GM12878 (cell line): ENCODE data around the gene MAGI2. TPM values are rescaled to one million over a fixed set of nuclear protein-coding genes. Genes with fewer than 3 reads are reported as not detected.

Experiments used
- ATAC-seq: fragments of 200-7000 bp; cut with Tn5 transposase; 3 replicates; pipeline ENCODE4 v1.9.1; 2020; ENCODE audit warnings: mild to moderate bottlenecking, moderate library complexity
- BruUV-seq: library from RNA; stranded (reverse); fragments of 400-500 nt; replicated peaks from 2 replicates; lab custom pipeline; 2021; lab: Mats Ljungman, UMichigan
- CTCF ChIA-PET: fragments of 300-600 bp; sonication (Branson Sonifier 250); formaldehyde crosslinking; extraction: SDS; loops from one replicate; lab custom pipeline; 2021; ENCODE audit warnings: inconsistent platforms; lab: Yijun Ruan, JAX
- POLR2A ChIA-PET: fragments of 350-600 bp; formaldehyde crosslinking; extraction: SDS; loops from one replicate; lab custom pipeline; 2021; ENCODE audit warnings: inconsistent platforms; lab: Charles Lee
- RAD21 ChIA-PET: fragments of 300-600 bp; sonication (Branson Sonifier 250); formaldehyde crosslinking; loops from one replicate; lab custom pipeline; 2023; ENCODE audit warnings: antibody characterized with exemption; ENCODE audit not compliant: unreplicated experiment; lab: Charles Lee
- SMC1A ChIA-PET: fragments of 300-600 bp; sonication (Branson Sonifier 250); formaldehyde crosslinking; loops from one replicate; lab custom pipeline; 2023; ENCODE audit not compliant: unreplicated experiment, uncharacterized antibody; lab: Charles Lee
- DNase-seq: peaks from one replicate; pipeline ENCODE4 v3.0.0-alpha.2; 2011; ENCODE audit warnings: low read depth, low spot score
- FAIRE-seq: peaks from 3 replicates; lab custom pipeline; 2011; peaks lifted over from hg19 to GRCh38; lab: Jason Lieb, UNC
- H2AFZ ChIP-seq: 2 replicates; pipeline ENCODE4 v1.6.0; 2011; ENCODE audit warnings: low read depth, low read length, control low read depth; ENCODE audit not compliant: control insufficient read depth
- H3K27ac ChIP-seq: 2 replicates; pipeline ENCODE4 v1.5.1; 2011; ENCODE audit warnings: control low read depth; ENCODE audit not compliant: control insufficient read depth, insufficient read depth
- H3K27me3 ChIP-seq, 2 experiments: replicated peaks in 1 of 2; 2 replicates each; pipeline versions ENCODE4 v1.6.0 to v1.6.1; 2011; ENCODE audit warnings: low read length in 1 of 2; ENCODE audit not compliant: control insufficient read depth in 2 of 2, insufficient read depth in 2 of 2
- H3K36me3 ChIP-seq, 2 experiments: 2 replicates each; pipeline ENCODE4 v1.5.1; 2011; ENCODE audit warnings: low read length in 1 of 2; ENCODE audit not compliant: control insufficient read depth in 2 of 2, insufficient read depth in 2 of 2
- H3K4me1 ChIP-seq: 2 replicates; pipeline ENCODE4 v1.6.1; 2011; ENCODE audit warnings: mild to moderate bottlenecking, low read length, moderate library complexity, mixed read lengths; ENCODE audit not compliant: control insufficient read depth, insufficient read depth
- H3K4me2 ChIP-seq: 2 replicates; pipeline ENCODE4 v1.6.0; 2011; ENCODE audit warnings: control low read depth; ENCODE audit not compliant: control insufficient read depth, insufficient read depth
- H3K4me3 ChIP-seq: fragments of 200-600 bp; sonication (generic); 2 replicates; pipeline ENCODE4 v1.5.1; 2016
- H3K79me2 ChIP-seq: 2 replicates; pipeline ENCODE4 v1.6.0; 2011; ENCODE audit warnings: low read length; ENCODE audit not compliant: control insufficient read depth, insufficient read depth
- H3K9ac ChIP-seq: 2 replicates; pipeline ENCODE4 v1.8.0; 2011; ENCODE audit warnings: low read length, control low read depth, mixed read lengths; ENCODE audit not compliant: control insufficient read depth, insufficient read depth
- H3K9me3 ChIP-seq: replicated peaks from 3 replicates; pipeline ENCODE4 v1.5.1; 2011; ENCODE audit warnings: mild to moderate bottlenecking, low read length; ENCODE audit not compliant: control insufficient read depth, insufficient read depth
- H4K20me1 ChIP-seq: 2 replicates; pipeline ENCODE4 v1.6.0; 2011; ENCODE audit not compliant: control insufficient read depth, insufficient read depth
- CHD1 ChIP-seq: IDR thresholded peaks from 2 replicates; pipeline ENCODE4 v1.6.1; 2012; ENCODE audit warnings: low read depth, low read length, improper control_type of control experiment
- E2F4 ChIP-seq: IDR thresholded peaks from 2 replicates; pipeline ENCODE4 v1.6.1; 2012; ENCODE audit warnings: low read depth, low read length, improper control_type of control experiment
- ESRRA ChIP-seq: IDR thresholded peaks from 2 replicates; pipeline ENCODE4 v1.6.1; 2012; ENCODE audit warnings: mild to moderate bottlenecking, low read length, improper control_type of control experiment
- FOXK2 ChIP-seq: fragments of 450-650 bp; IDR thresholded peaks from 2 replicates; pipeline ENCODE4 v1.6.1; 2017; ENCODE audit warnings: mild to moderate bottlenecking, moderate library complexity
- FOXM1 ChIP-seq: IDR thresholded peaks from 2 replicates; pipeline ENCODE4 v1.6.1; 2012; ENCODE audit warnings: low read depth, mild to moderate bottlenecking, inconsistent platforms, low read length, moderate library complexity
- GATAD2B ChIP-seq: fragments of 450-650 bp; conservative IDR thresholded peaks from 2 replicates; pipeline ENCODE4 v1.6.1; 2017; ENCODE audit warnings: low read depth, mild to moderate bottlenecking, moderate library complexity
- IRF3 ChIP-seq: fragments of 450-650 bp; IDR thresholded peaks from 2 replicates; pipeline ENCODE4 v1.6.1; 2014; ENCODE audit warnings: mild to moderate bottlenecking
- NBN ChIP-seq: fragments of 450-650 bp; IDR thresholded peaks from 2 replicates; pipeline ENCODE4 v1.6.1; 2016
- NR2F1 ChIP-seq: fragments of 450-650 bp; conservative IDR thresholded peaks from 2 replicates; pipeline ENCODE4 v1.6.1; 2017; ENCODE audit warnings: mild to moderate bottlenecking
- RELA ChIP-seq: fragments of 450-650 bp; IDR thresholded peaks from 2 replicates; pipeline ENCODE4 v1.8.0; 2014; ENCODE audit warnings: borderline replicate concordance; ENCODE audit not compliant: partially characterized antibody
- STAT1 ChIP-seq: fragments of 450-650 bp; conservative IDR thresholded peaks from 2 replicates; pipeline ENCODE4 v1.6.1; 2014; ENCODE audit warnings: antibody characterized with exemption, mild to moderate bottlenecking
- ZBED1 ChIP-seq: IDR thresholded peaks from 2 replicates; pipeline ENCODE4 v1.6.1; 2016; ENCODE audit warnings: borderline replicate concordance
- WGBS: methylation state at CpG from one replicate; pipeline ENCODE4 v1.1.6; 2016; ENCODE audit warnings: low lambda C conversion rate; ENCODE audit not compliant: insufficient replicate concordance, insufficient coverage; ENCODE audit errors: missing lambda C conversion rate; 5-methylcytosine and 5-hydroxymethylcytosine counted together
- in situ Hi-C: fragments of 300-500 bp; cut with MboI; formaldehyde crosslinking; loops from 9 replicates; pipeline ENCODE4 v1.14.3; 2018; ENCODE audit warnings: mixed read lengths
- intact Hi-C: fragments of 100-400 bp; cut with micrococcal nuclease; formaldehyde crosslinking; loops from one replicate; pipeline ENCODE4 v1.14.2; 2022; ENCODE audit not compliant: unreplicated experiment
- polyA plus RNA-seq, 11 experiments: library from polyadenylated mRNA; depleted of rRNA in 4 of 11; unstranded in 6 of 11; stranded (reverse) in 5 of 11; fragments of >200 nt; fragmentation: Nextera tagmentation in 4 of 11; fragmentation: Illumina TruSeq in 1 of 11; extraction: Ambion mirVana in 4 of 11; extraction: Trizol in 1 of 11; gene quantifications; 1 replicate in 1 of 11; 2 replicates in 10 of 11; pipeline versions ENCODE4 v1.2.1 to v1.2.3, GENCODE V29; 2011 to 2016; ENCODE audit warnings: inconsistent platforms in 2 of 11, missing spikeins in 2 of 11, low read depth in 1 of 11
- total RNA-seq, 4 experiments: library from RNA; depleted of rRNA in 3 of 4; stranded (reverse); fragments of >200 nt in 3 of 4; fragmentation: Illumina TruSeq in 1 of 4; extraction: Trizol in 1 of 4; gene quantifications; 2 replicates each; pipeline versions ENCODE4 v1.2.1 to v1.2.3, GENCODE V29; 2013 to 2021
- TF ChIP-seq, protein P1 (sequence below): fragments of 150-350 bp; IDR thresholded peaks from 2 replicates; pipeline ENCODE4 v1.6.1; 2016; ENCODE audit warnings: low read depth, low read length
- TF ChIP-seq, protein P2 (sequence below): fragments of 150-350 bp; IDR thresholded peaks from 2 replicates; pipeline ENCODE4 v1.6.1; 2014; ENCODE audit warnings: mild to moderate bottlenecking, low read depth, low read length
- TF ChIP-seq, protein P3 (sequence below): fragments of 450-650 bp; IDR thresholded peaks from 2 replicates; pipeline ENCODE4 v1.6.1; 2016; ENCODE audit warnings: mild to moderate bottlenecking

The MAGI2 gene
- total and polyA plus RNA-seq, 10 of the 15 experiments (the other 5 are each of a cell fraction or from before 2014, with no cell fraction given) = 0.01 to 0.31 (median 0.05) TPM; not detected in 2

- H3K4me1 ChIP-seq = no peaks in the 10 kb centered on the region
- H3K4me3 ChIP-seq = no peak overlapping the region
- SMC1A ChIA-PET = no interaction called here
- RAD21 ChIA-PET = no interaction called here
- no peaks in the 10 kb centered on the region for H3K79me2 ChIP-seq
- CTCF ChIA-PET = no interaction called here
- POLR2A ChIA-PET = no interaction called here
- H3K27me3 ChIP-seq = no peaks in the 10 kb centered on the region
- FAIRE-seq = no peak
- no peaks in the 10 kb centered on the region for H4K20me1 ChIP-seq
- H2AFZ ChIP-seq = no peak overlapping the region
- intact Hi-C loops = no loop called here
- no peaks in the 10 kb centered on the region for H3K36me3 ChIP-seq
- BruUV-seq = no TSS peak
- no peak overlapping the region for H3K4me2 ChIP-seq
- TF ChIP-seq, protein P1, sequence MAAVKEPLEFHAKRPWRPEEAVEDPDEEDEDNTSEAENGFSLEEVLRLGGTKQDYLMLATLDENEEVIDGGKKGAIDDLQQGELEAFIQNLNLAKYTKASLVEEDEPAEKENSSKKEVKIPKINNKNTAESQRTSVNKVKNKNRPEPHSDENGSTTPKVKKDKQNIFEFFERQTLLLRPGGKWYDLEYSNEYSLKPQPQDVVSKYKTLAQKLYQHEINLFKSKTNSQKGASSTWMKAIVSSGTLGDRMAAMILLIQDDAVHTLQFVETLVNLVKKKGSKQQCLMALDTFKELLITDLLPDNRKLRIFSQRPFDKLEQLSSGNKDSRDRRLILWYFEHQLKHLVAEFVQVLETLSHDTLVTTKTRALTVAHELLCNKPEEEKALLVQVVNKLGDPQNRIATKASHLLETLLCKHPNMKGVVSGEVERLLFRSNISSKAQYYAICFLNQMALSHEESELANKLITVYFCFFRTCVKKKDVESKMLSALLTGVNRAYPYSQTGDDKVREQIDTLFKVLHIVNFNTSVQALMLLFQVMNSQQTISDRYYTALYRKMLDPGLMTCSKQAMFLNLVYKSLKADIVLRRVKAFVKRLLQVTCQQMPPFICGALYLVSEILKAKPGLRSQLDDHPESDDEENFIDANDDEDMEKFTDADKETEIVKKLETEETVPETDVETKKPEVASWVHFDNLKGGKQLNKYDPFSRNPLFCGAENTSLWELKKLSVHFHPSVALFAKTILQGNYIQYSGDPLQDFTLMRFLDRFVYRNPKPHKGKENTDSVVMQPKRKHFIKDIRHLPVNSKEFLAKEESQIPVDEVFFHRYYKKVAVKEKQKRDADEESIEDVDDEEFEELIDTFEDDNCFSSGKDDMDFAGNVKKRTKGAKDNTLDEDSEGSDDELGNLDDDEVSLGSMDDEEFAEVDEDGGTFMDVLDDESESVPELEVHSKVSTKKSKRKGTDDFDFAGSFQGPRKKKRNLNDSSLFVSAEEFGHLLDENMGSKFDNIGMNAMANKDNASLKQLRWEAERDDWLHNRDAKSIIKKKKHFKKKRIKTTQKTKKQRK = no peak
- TF ChIP-seq CHD1 (no peak), ZBED1 (no peak), GATAD2B (no peak), FOXM1 (no peak), IRF3 (no peak), STAT1 (no peak), NR2F1 (no peak), ESRRA (no peak), E2F4 (no peak), FOXK2 (no peak), NBN (no peak), RELA (no peak)
- TF ChIP-seq, protein P2, sequence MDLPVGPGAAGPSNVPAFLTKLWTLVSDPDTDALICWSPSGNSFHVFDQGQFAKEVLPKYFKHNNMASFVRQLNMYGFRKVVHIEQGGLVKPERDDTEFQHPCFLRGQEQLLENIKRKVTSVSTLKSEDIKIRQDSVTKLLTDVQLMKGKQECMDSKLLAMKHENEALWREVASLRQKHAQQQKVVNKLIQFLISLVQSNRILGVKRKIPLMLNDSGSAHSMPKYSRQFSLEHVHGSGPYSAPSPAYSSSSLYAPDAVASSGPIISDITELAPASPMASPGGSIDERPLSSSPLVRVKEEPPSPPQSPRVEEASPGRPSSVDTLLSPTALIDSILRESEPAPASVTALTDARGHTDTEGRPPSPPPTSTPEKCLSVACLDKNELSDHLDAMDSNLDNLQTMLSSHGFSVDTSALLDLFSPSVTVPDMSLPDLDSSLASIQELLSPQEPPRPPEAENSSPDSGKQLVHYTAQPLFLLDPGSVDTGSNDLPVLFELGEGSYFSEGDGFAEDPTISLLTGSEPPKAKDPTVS = no peak
- TF ChIP-seq, protein P3, sequence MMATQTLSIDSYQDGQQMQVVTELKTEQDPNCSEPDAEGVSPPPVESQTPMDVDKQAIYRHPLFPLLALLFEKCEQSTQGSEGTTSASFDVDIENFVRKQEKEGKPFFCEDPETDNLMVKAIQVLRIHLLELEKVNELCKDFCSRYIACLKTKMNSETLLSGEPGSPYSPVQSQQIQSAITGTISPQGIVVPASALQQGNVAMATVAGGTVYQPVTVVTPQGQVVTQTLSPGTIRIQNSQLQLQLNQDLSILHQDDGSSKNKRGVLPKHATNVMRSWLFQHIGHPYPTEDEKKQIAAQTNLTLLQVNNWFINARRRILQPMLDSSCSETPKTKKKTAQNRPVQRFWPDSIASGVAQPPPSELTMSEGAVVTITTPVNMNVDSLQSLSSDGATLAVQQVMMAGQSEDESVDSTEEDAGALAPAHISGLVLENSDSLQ = no peak
- TF ChIP-seq, all 136 proteins: peak for 0
- ATAC-seq (no peak), DNase-seq (no peak)
- H3K9me3 ChIP-seq = no peaks in the 10 kb centered on the region
- WGBS = 11% methylated on average over 2 of the region's 2 CpGs
- in situ Hi-C loops = no loop called here
- H3K9ac ChIP-seq = no peak overlapping the region
- no peak overlapping the region for H3K27ac ChIP-seq
Measured at GRCh38 chr7:79036356-79036755, 417.1 kb downstream of the MAGI2 start.
